Panc1 (cell line): ENCODE results near the gene ACADM. TPM values are rescaled to one million over a fixed set of nuclear protein-coding genes. Genes with fewer than 3 reads are reported as not detected.

Source experiments
- ATAC-seq: fragments of 200-7000 bp; cut with Tn5 transposase; 2 replicates; pipeline ENCODE4 v1.9.1; 2020; ENCODE audit warnings: mild to moderate bottlenecking, moderate library complexity
- BruUV-seq: library from RNA; stranded (reverse); fragments of 400-500 nt; replicated peaks from 2 replicates; lab custom pipeline; 2021; lab: Mats Ljungman, UMichigan
- CTCF ChIA-PET: fragments of 300-600 bp; sonication (Branson Sonifier 250); formaldehyde crosslinking; loops from one replicate; lab custom pipeline; 2022; ENCODE audit warnings: antibody characterized with exemption; lab: Charles Lee
- POLR2A ChIA-PET: fragments of 300-600 bp; sonication (Branson Sonifier 250); formaldehyde crosslinking; loops from one replicate; lab custom pipeline; 2022; ENCODE audit warnings: antibody characterized with exemption; lab: Charles Lee
- DNase-seq: peaks from one replicate; pipeline ENCODE4 v3.0.0-alpha.2; 2010; ENCODE audit warnings: low read depth, low spot score
- H3K27ac ChIP-seq: 2 replicates; pipeline ENCODE4 v1.5.1; 2011; ENCODE audit warnings: mild to moderate bottlenecking, low read length, inconsistent platforms
- H3K27me3 ChIP-seq: fragments of 200-500 bp; sonication (Bioruptor generic); 2 replicates; pipeline ENCODE4 v1.6.0; 2014; ENCODE audit warnings: low read length, inconsistent platforms; ENCODE audit not compliant: control insufficient read depth, insufficient read depth
- H3K36me3 ChIP-seq: fragments of 200-500 bp; sonication (Bioruptor generic); 2 replicates; pipeline ENCODE4 v1.5.1; 2014; ENCODE audit warnings: inconsistent platforms, mild to moderate bottlenecking, low read length, moderate library complexity; ENCODE audit not compliant: control insufficient read depth, insufficient read depth
- H3K4me1 ChIP-seq: 2 replicates; pipeline ENCODE4 v1.5.1; 2011; ENCODE audit warnings: inconsistent platforms, mild to moderate bottlenecking, low read length, moderate library complexity; ENCODE audit not compliant: control insufficient read depth, insufficient read depth
- H3K4me3 ChIP-seq, 2 experiments: 2 replicates each; pipeline ENCODE4 v1.5.1; 2011 to 2012; ENCODE audit warnings: low read depth in 2 of 2, low read length in 2 of 2, mild to moderate bottlenecking in 2 of 2, inconsistent platforms in 1 of 2, moderate library complexity in 1 of 2
- H3K9me3 ChIP-seq: fragments of 200-500 bp; sonication (Bioruptor generic); 2 replicates; pipeline ENCODE4 v1.5.1; 2014; ENCODE audit warnings: low read depth, mild to moderate bottlenecking, inconsistent platforms, low read length, moderate library complexity; ENCODE audit not compliant: control insufficient read depth, insufficient read depth
- POLR2AphosphoS5 ChIP-seq: IDR thresholded peaks from 2 replicates; pipeline ENCODE4 v1.6.1; 2012; ENCODE audit warnings: mild to moderate bottlenecking, low read depth, low read length, moderate library complexity
- SIN3A ChIP-seq: IDR thresholded peaks from 2 replicates; pipeline ENCODE4 v1.6.1; 2012; ENCODE audit warnings: low read depth, mild to moderate bottlenecking, low read length, moderate library complexity, borderline replicate concordance; ENCODE audit not compliant: insufficient read depth
- TCF7L2 ChIP-seq: IDR thresholded peaks from 2 replicates; pipeline ENCODE4 v1.6.1; 2011; ENCODE audit warnings: mild to moderate bottlenecking, low read depth, low read length, inconsistent platforms
- in situ Hi-C: cut with HindIII; loops from 2 replicates; pipeline ENCODE4 v1.10.0; 2016; ENCODE audit warnings: low sequenced_read_pairs, low pct_unique_long_range_greater_than_20kb
- intact Hi-C: fragments of 100-400 bp; cut with micrococcal nuclease; formaldehyde crosslinking; loops from one replicate; pipeline ENCODE4 v1.10.0; 2022; ENCODE audit not compliant: unreplicated experiment
- total RNA-seq: library from RNA; stranded (reverse); gene quantifications from one replicate; pipeline ENCODE4 v1.2.1, GENCODE V29; 2021; ENCODE audit not compliant: unreplicated experiment
- TF ChIP-seq, protein P1 (sequence below), 2 experiments: IDR thresholded peaks; 2 replicates each; pipeline ENCODE4 v1.6.1; 2011 to 2012; ENCODE audit warnings: low read depth in 2 of 2, control low read depth in 1 of 2, low read length in 1 of 2, mild to moderate bottlenecking in 1 of 2, moderate library complexity in 1 of 2; ENCODE audit not compliant: insufficient read depth in 1 of 2
- TF ChIP-seq, protein P2 (sequence below): fragments of 450-650 bp; IDR thresholded peaks from 2 replicates; pipeline ENCODE4 v1.5.1; 2017; ENCODE audit warnings: mild to moderate bottlenecking

Gene ACADM
- total RNA-seq, 1 experiment from 2014 or later = 57.2 TPM

DNA sequence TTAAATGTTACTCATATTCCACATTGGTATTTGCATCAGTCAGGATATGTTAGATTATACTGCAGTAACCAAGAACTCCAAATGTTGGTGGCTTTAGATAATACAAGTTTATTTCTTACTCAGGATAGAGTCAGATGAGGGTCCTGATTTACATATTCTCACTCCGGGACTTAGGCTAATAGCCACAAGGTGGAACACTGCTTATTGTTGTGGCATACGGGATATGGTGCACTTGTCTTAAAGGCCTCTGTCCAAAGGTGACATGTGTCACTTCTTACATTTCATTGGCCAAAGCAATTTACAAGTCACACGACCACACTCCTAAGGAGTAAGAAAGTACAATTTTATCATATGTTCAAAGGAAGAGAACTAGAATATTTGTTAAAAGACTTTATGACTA lies 28.5 kb upstream of the ACADM start:
- BruUV-seq = no TSS peak
- CTCF ChIA-PET = no interaction called here
- POLR2A ChIA-PET = no interaction called here

DNA sequence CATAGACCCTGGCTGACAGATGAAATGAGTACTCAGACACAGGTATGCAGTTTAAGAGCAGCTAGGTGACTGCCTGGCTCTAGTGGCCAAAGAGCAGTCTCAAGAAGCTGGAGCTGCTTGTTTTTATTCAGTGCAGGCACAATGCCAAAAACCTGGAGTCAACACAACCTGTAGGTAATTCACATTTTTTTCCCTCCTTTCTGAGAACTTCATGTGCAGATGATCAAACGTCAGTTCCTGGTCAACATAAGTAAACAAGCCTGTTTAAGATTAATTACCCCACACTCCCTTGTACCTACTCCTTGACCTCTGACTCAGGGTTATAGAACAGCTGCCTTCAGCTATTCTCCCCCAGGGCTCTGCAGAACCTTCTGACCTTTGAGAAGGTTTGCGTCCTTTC lies 17.3 kb upstream of the ACADM start:
- Histone ChIP-seq H3K27me3 (no peaks in the 10 kb centered on the region), H3K27ac (no peak overlapping the region), H3K36me3 (no peaks in the 10 kb centered on the region), H3K4me3 (no peak overlapping the region), H3K4me1 (no peaks in the 10 kb centered on the region), H3K9me3 (no peaks in the 10 kb centered on the region)
- ATAC-seq = no peak
- ChIA-PET POLR2A (no interaction called here), CTCF (no interaction called here)
- in situ Hi-C loops (no loop called here), intact Hi-C loops (no loop called here)
- TF ChIP-seq TCF7L2 (no peak), SIN3A (no peak), POLR2AphosphoS5 (no peak)
- TF ChIP-seq, protein P1, sequence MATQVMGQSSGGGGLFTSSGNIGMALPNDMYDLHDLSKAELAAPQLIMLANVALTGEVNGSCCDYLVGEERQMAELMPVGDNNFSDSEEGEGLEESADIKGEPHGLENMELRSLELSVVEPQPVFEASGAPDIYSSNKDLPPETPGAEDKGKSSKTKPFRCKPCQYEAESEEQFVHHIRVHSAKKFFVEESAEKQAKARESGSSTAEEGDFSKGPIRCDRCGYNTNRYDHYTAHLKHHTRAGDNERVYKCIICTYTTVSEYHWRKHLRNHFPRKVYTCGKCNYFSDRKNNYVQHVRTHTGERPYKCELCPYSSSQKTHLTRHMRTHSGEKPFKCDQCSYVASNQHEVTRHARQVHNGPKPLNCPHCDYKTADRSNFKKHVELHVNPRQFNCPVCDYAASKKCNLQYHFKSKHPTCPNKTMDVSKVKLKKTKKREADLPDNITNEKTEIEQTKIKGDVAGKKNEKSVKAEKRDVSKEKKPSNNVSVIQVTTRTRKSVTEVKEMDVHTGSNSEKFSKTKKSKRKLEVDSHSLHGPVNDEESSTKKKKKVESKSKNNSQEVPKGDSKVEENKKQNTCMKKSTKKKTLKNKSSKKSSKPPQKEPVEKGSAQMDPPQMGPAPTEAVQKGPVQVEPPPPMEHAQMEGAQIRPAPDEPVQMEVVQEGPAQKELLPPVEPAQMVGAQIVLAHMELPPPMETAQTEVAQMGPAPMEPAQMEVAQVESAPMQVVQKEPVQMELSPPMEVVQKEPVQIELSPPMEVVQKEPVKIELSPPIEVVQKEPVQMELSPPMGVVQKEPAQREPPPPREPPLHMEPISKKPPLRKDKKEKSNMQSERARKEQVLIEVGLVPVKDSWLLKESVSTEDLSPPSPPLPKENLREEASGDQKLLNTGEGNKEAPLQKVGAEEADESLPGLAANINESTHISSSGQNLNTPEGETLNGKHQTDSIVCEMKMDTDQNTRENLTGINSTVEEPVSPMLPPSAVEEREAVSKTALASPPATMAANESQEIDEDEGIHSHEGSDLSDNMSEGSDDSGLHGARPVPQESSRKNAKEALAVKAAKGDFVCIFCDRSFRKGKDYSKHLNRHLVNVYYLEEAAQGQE (IDR thresholded peaks at IDR 0.05; ENCODE audit: insufficient read depth in 1 of 2, low read depth in 2 of 2, low read length in 1 of 2) = no peak
- TF ChIP-seq, protein P2, sequence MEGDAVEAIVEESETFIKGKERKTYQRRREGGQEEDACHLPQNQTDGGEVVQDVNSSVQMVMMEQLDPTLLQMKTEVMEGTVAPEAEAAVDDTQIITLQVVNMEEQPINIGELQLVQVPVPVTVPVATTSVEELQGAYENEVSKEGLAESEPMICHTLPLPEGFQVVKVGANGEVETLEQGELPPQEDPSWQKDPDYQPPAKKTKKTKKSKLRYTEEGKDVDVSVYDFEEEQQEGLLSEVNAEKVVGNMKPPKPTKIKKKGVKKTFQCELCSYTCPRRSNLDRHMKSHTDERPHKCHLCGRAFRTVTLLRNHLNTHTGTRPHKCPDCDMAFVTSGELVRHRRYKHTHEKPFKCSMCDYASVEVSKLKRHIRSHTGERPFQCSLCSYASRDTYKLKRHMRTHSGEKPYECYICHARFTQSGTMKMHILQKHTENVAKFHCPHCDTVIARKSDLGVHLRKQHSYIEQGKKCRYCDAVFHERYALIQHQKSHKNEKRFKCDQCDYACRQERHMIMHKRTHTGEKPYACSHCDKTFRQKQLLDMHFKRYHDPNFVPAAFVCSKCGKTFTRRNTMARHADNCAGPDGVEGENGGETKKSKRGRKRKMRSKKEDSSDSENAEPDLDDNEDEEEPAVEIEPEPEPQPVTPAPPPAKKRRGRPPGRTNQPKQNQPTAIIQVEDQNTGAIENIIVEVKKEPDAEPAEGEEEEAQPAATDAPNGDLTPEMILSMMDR = no peak
- BruUV-seq = no TSS peak
- no peak for DNase-seq

More for the DNA sequence above, 28.5 kb upstream of the ACADM start:
- no peak overlapping the region for H3K27ac ChIP-seq
- in situ Hi-C loops = no loop called here
- no peaks in the 10 kb centered on the region for H3K9me3 ChIP-seq
- no peak overlapping the region for H3K4me3 ChIP-seq
- DNase-seq (no peak), ATAC-seq (no peak)
- H3K36me3 ChIP-seq = no peaks in the 10 kb centered on the region
- TF ChIP-seq POLR2AphosphoS5 (no peak), TCF7L2 (no peak), SIN3A (no peak)
- TF ChIP-seq, protein P2 = no peak
- TF ChIP-seq, protein P1 (IDR thresholded peaks at IDR 0.05; ENCODE audit: insufficient read depth in 1 of 2, low read depth in 2 of 2, low read length in 1 of 2) = no peak
- no peaks in the 10 kb centered on the region for H3K27me3 ChIP-seq
- intact Hi-C loops = no loop called here
- no peaks in the 10 kb centered on the region for H3K4me1 ChIP-seq
